Astrocyte (in vitro differentiated cells and primary cell): Measurements from ENCODE around the gene USP31. TPM values are rescaled to one million over a fixed set of nuclear protein-coding genes. Genes with fewer than 3 reads are reported as not detected.

Experiments used
- DNase-seq: peaks from one replicate; pipeline ENCODE4 v3.0.0-alpha.2; 2010; ENCODE audit warnings: low read depth
- FAIRE-seq: peaks from 2 replicates; lab custom pipeline; 2011; peaks lifted over from hg19 to GRCh38; lab: Jason Lieb, UNC
- H2AFZ ChIP-seq: 2 replicates; pipeline ENCODE4 v1.6.0; 2012; ENCODE audit warnings: low read depth, low read length, inconsistent platforms
- H3K27ac ChIP-seq: 2 replicates; pipeline ENCODE4 v1.5.1; 2011; ENCODE audit warnings: low read depth, low read length, inconsistent platforms
- H3K27me3 ChIP-seq: 2 replicates; pipeline ENCODE4 v1.6.0; 2011; ENCODE audit warnings: low read length, inconsistent platforms; ENCODE audit not compliant: insufficient read depth
- H3K36me3 ChIP-seq: 2 replicates; pipeline ENCODE4 v1.5.1; 2011; ENCODE audit warnings: low read length, inconsistent platforms; ENCODE audit not compliant: insufficient read depth
- H3K4me1 ChIP-seq: 2 replicates; pipeline ENCODE4 v1.5.1; 2011; ENCODE audit warnings: low read length, inconsistent platforms; ENCODE audit not compliant: insufficient read depth
- H3K4me2 ChIP-seq: 2 replicates; pipeline ENCODE4 v1.6.0; 2012; ENCODE audit warnings: low read length, inconsistent platforms
- H3K4me3 ChIP-seq: 2 replicates; pipeline ENCODE4 v1.5.1; 2011; ENCODE audit warnings: low read depth, mild to moderate bottlenecking, low read length, inconsistent platforms; ENCODE audit not compliant: insufficient read depth
- H3K79me2 ChIP-seq: 2 replicates; pipeline ENCODE4 v1.6.0; 2012; ENCODE audit warnings: mild to moderate bottlenecking, low read length, inconsistent platforms; ENCODE audit not compliant: insufficient read depth
- H3K9ac ChIP-seq: 2 replicates; pipeline ENCODE4 v1.6.0; 2012; ENCODE audit warnings: mild to moderate bottlenecking, low read length, inconsistent platforms
- H3K9me3 ChIP-seq: 2 replicates; pipeline ENCODE4 v1.5.1; 2012; ENCODE audit warnings: low read depth, mild to moderate bottlenecking, low read length, inconsistent platforms; ENCODE audit not compliant: insufficient read depth
- H4K20me1 ChIP-seq: 2 replicates; pipeline ENCODE4 v1.6.0; 2012; ENCODE audit warnings: low read length, inconsistent platforms; ENCODE audit not compliant: insufficient read depth
- H3K27ac Mint-ChIP-seq: one replicate; pipeline ENCODE4 v1.8.0; 2021; ENCODE audit warnings: mild to moderate bottlenecking, mixed read lengths; ENCODE audit not compliant: unreplicated experiment
- H3K27me3 Mint-ChIP-seq: one replicate; pipeline ENCODE4 v1.8.0; 2021; ENCODE audit warnings: low read depth, mixed read lengths; ENCODE audit not compliant: unreplicated experiment
- H3K36me3 Mint-ChIP-seq: one replicate; pipeline ENCODE4 v1.8.0; 2021; ENCODE audit warnings: low read depth, mixed read lengths; ENCODE audit not compliant: unreplicated experiment
- H3K4me1 Mint-ChIP-seq: one replicate; pipeline ENCODE4 v1.8.0; 2021; ENCODE audit warnings: low read depth, mixed read lengths; ENCODE audit not compliant: unreplicated experiment
- H3K4me3 Mint-ChIP-seq: one replicate; pipeline ENCODE4 v1.8.0; 2021; ENCODE audit warnings: mild to moderate bottlenecking, moderate library complexity, mixed read lengths; ENCODE audit not compliant: unreplicated experiment
- H3K9me3 Mint-ChIP-seq: one replicate; pipeline ENCODE4 v1.8.0; 2021; ENCODE audit warnings: mild to moderate bottlenecking, mixed read lengths; ENCODE audit not compliant: unreplicated experiment
- CTCF ChIP-seq: IDR thresholded peaks from 2 replicates; pipeline ENCODE4 v1.5.1; 2011; ENCODE audit warnings: low read depth, mild to moderate bottlenecking, inconsistent platforms, low read length, moderate library complexity; ENCODE audit not compliant: insufficient read depth
- EZH2 ChIP-seq: IDR thresholded peaks from 2 replicates; pipeline ENCODE4 v1.6.1; 2012; ENCODE audit warnings: mild to moderate bottlenecking, low read length, inconsistent platforms; ENCODE audit not compliant: insufficient read depth
- total RNA-seq: library from RNA; stranded (reverse); gene quantifications from 2 replicates; pipeline ENCODE4 v1.2.1, GENCODE V29; 2021

USP31 gene
- total RNA-seq, 1 donor from 2014 or later: 9.4 TPM

DNA sequence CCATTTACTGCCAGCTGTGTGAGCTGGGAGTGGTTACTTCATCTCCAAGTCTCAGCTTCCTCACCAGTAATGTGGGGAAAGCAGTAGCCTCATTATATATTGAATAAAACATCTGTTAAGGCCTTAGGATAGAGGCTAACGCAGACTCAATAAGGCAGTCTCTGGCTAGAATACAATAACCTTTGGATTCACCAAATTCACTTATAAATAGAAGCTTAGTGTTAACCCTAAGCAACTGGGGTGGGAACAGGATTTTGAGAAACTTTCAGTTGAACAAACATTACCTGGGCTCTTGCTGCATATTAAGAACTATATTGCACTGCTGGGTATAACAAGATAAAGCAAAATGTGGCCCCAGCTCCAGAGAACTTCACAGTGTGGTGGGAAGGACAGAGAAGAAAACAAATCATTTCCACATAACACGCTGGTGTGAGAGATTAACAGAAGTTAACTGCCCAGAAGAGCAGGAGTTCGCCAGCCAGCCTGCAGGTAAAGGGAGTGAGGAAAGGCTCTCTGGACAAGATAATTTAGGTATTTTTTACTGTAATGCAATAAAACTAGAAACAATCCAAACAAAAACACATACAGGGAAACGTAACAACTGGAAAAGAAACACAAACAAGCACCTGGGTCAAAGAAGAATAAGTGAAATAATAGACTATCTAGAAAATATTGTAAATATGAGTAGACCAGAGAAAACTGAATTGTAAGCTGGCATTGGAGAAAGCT is 57.0 kb downstream of the USP31 start:
- Histone ChIP-seq H3K4me3 (no peak overlapping the region), H3K27me3 (no peaks in the 10 kb centered on the region), H2AFZ (no peak overlapping the region), H3K79me2 (no peaks in the 10 kb centered on the region), H3K9ac (no peak overlapping the region), H3K27ac (no peak overlapping the region), H4K20me1 (peaks cover 5% of the 10 kb centered on the region), H3K4me2 (no peak overlapping the region), H3K9me3 (no peaks in the 10 kb centered on the region), H3K4me1 (no peaks in the 10 kb centered on the region), H3K36me3 (peaks cover 2% of the 10 kb centered on the region)
- H3K36me3 Mint-ChIP-seq: peaks cover 13% of the 10 kb centered on the region
- H3K27ac Mint-ChIP-seq: no peak overlapping the region
- DNase-seq (no peak), FAIRE-seq (no peak)
- H3K4me1 Mint-ChIP-seq: peaks cover 3% of the 10 kb centered on the region
- H3K4me3 Mint-ChIP-seq: no peak overlapping the region
- TF ChIP-seq EZH2 (no peak), CTCF (no peak)
- H3K27me3 Mint-ChIP-seq: no peaks in the 10 kb centered on the region
- H3K9me3 Mint-ChIP-seq: no peaks in the 10 kb centered on the region

DNA sequence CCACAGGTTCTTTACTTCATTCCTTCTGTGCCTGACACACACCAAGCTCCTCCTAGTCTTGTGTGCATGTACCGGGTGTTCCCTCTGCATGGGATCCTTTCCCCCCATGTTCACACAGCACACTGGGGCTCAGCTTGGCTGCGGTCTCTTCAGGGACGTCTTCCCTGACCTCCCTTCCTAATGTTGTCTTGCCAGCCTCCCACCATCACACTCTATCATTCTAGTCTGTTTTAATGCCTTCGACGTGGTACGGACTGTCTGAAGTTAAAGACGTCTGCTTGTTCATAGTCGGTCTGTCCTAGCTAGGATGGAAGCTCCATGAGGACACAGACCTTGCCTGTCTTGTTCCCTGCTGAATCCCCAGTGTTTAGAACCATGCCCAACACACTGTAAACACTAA is 60.1 kb downstream of the USP31 start:
- no peak for TF ChIP-seq EZH2
- no peak for TF ChIP-seq CTCF
- DNase-seq: no peak
- H4K20me1 ChIP-seq: peaks cover 5% of the 10 kb centered on the region
- no peaks in the 10 kb centered on the region for H3K4me1 ChIP-seq
- no peaks in the 10 kb centered on the region for H3K27me3 ChIP-seq
- no peak for FAIRE-seq
- no peak overlapping the region for H3K27ac ChIP-seq
- Mint-ChIP-seq H3K36me3 (peaks cover 11% of the 10 kb centered on the region), H3K27ac (no peak overlapping the region), H3K4me1 (peaks cover 1% of the 10 kb centered on the region), H3K27me3 (no peaks in the 10 kb centered on the region), H3K9me3 (no peaks in the 10 kb centered on the region), H3K4me3 (no peak overlapping the region)
- no peak overlapping the region for H3K4me2 ChIP-seq
- H3K36me3 ChIP-seq: peaks cover 2% of the 10 kb centered on the region
- H3K4me3 ChIP-seq: no peak overlapping the region
- no peak overlapping the region for H2AFZ ChIP-seq
- no peaks in the 10 kb centered on the region for H3K79me2 ChIP-seq
- no peaks in the 10 kb centered on the region for H3K9me3 ChIP-seq
- no peak overlapping the region for H3K9ac ChIP-seq

DNA sequence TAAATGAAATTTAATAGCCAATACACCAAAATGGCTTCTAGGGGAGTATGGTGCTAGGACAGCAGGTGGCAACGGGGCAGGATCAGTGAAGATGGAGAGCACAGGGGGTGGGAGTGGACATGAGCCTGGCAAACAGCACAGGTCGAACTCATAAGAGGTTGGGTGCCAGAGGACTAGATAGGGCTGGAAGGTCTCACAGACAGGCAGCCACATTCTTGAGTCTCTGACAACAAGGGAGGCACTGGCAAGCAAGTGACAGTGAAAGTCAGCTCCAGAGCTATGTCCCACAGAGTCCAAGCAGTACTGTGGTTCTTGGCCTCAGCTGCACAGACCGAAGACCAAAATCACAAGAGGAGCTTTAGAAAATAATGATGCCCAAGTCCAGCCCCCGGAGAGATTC is 61.2 kb downstream of the USP31 start:
- Histone ChIP-seq H3K4me3 (no peak overlapping the region), H3K4me2 (no peak overlapping the region), H3K36me3 (peaks cover 4% of the 10 kb centered on the region), H4K20me1 (no peaks in the 10 kb centered on the region), H3K9me3 (no peaks in the 10 kb centered on the region), H3K27me3 (no peaks in the 10 kb centered on the region), H2AFZ (no peak overlapping the region), H3K79me2 (no peaks in the 10 kb centered on the region), H3K4me1 (no peaks in the 10 kb centered on the region), H3K27ac (no peak overlapping the region), H3K9ac (no peak overlapping the region)
- no peak for FAIRE-seq
- Mint-ChIP-seq H3K4me1 (peaks cover 1% of the 10 kb centered on the region), H3K9me3 (no peaks in the 10 kb centered on the region), H3K4me3 (no peak overlapping the region), H3K36me3 (peaks cover 9% of the 10 kb centered on the region), H3K27me3 (no peaks in the 10 kb centered on the region), H3K27ac (no peak overlapping the region)
- no peak for DNase-seq
- TF ChIP-seq EZH2: no peak
- no peak for TF ChIP-seq CTCF
